ENCODE data around the gene ATP11C. TPM values are rescaled to one million over a fixed set of nuclear protein-coding genes. Genes with fewer than 3 reads are reported as not detected.
"Not testable (repeated sequence)": the region's sequence is repeated elsewhere in the genome, so short reads cannot be mapped to it uniquely, and the experiment has no call there.

The ATP11C gene
- total and polyA plus RNA-seq, 9 donors, result 11.6 to 20.7 (median 15.4) TPM

DNA sequence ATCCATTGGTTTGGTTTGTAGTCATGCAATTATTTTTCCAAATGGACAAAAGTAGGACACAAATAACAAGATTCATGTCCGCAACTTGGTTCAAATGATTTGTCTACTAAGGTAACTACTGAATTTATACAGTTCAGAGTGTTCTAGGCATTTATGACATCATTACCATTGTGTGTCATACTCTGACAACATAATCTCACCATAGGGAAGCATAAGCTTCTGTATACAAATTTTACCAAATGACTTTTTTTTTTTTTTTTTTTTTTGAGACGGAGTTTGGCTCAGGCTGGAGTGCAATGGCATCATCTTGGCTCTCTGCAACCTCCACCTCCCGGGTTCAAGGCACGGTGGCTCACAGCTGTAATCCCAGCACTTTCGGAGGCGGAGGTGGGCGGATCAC lies 32.6 kb upstream of the ATP11C start, which contains the start of gene CXorf66:
TSS of gene CXorf66 (minus strand) at position 101 of the 400 bp plus-strand sequence. CDS start at position 76, 25 bp downstream.
- WGBS (ENCODE audit: insufficient coverage), result 87% methylated on average over 4 of the region's 7 CpGs
- no peak within 1 kb of the TSS for H3K4me3 ChIP-seq (ENCODE audit: low read length)
- H3K4me1 ChIP-seq (ENCODE audit: control insufficient read depth, insufficient read depth, low read length), result no peaks in the 10 kb centered on the region
- H3K9me3 ChIP-seq (replicated peaks; ENCODE audit: control insufficient read depth, low read depth, low read length), result no peaks in the 10 kb centered on the region
- H3K36me3 ChIP-seq (ENCODE audit: control insufficient read depth, insufficient read depth, low read length), result no peaks in the 10 kb centered on the region
- H3K27ac ChIP-seq (ENCODE audit: low read length), result no peak within 1 kb of the TSS
- no peak for DNase-seq
- no peaks in the 10 kb centered on the region for H3K27me3 ChIP-seq (ENCODE audit: control insufficient read depth, insufficient read depth, low read length)

DNA sequence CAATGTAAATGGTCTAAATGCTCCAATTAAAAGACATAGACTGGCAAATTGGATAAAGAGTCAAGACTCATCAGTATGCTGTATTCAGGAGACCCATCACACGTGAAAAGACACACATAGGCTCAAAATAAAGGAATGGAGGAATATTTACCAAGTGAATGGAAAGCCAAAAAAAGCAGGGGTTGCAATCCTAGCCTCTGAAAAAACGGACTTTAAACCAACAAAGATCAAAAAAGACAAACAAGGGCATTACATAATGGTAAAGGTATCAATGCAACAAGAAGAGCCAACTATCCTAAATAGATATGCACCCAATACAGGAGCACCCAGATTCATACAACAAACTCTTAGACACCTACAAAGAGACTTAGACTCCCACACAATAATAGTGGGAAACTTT lies 28.2 kb upstream of the ATP11C start:
- not testable (repeated sequence) for H3K4me1 ChIP-seq (ENCODE audit: control insufficient read depth, insufficient read depth, low read length); H3K9me3 ChIP-seq (replicated peaks; ENCODE audit: control insufficient read depth, low read depth, low read length); DNase-seq; H3K4me3 ChIP-seq (ENCODE audit: low read length); H3K27me3 ChIP-seq (ENCODE audit: control insufficient read depth, insufficient read depth, low read length); H3K27ac ChIP-seq (ENCODE audit: low read length); H3K36me3 ChIP-seq (ENCODE audit: control insufficient read depth, insufficient read depth, low read length)
- no CpG with 5 or more reads among the region's 2 CpGs for WGBS (ENCODE audit: insufficient coverage)

DNA sequence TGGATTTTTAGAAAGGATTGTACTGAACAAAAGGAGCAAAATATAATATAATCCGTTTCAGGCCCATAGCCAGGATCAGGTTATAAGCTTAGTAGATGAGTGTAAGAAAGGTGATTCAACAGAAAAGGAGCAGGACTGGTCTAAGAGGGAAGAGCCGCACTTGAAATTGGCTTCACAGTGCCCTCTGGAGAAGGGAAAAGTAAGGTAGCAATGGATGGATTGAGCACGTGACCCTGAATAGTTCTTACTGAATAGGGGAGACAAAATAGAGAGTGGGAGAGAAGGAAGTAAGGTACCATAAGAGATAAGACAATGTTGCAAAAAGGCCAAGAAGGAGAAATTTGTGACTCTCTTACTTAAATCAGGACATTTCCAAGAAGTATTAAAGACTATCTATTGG lies 16.9 kb upstream of the ATP11C start:
- H3K27me3 ChIP-seq (ENCODE audit: control insufficient read depth, insufficient read depth, low read length), result peaks cover 3% of the 10 kb centered on the region
- no peak overlapping the region for H3K27ac ChIP-seq (ENCODE audit: low read length)
- H3K4me1 ChIP-seq (ENCODE audit: control insufficient read depth, insufficient read depth, low read length), result no peaks in the 10 kb centered on the region
- H3K9me3 ChIP-seq (replicated peaks; ENCODE audit: control insufficient read depth, low read depth, low read length), result no peaks in the 10 kb centered on the region
- WGBS (ENCODE audit: insufficient coverage), result 66% methylated on average over 2 of the region's 3 CpGs
- no peak for DNase-seq
- no peak overlapping the region for H3K4me3 ChIP-seq (ENCODE audit: low read length)
- no peaks in the 10 kb centered on the region for H3K36me3 ChIP-seq (ENCODE audit: control insufficient read depth, insufficient read depth, low read length)

DNA sequence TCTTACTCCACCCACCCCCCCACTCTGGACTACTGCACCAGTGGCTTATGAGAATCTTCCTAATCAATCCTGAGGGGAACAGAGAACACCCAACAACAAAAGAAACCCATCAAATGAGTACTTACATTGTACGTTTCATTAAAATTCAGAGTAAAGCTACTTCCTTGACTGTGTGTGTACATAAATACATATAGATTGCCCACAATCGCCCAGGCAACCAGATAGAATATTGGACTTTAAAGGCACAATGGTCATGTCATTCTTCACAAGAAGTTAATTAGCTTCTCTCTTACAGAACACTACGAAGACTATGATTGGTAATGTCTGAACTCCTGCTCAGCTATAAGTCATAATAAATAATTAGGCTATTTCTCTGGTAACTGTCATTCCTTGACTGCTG lies 12.2 kb upstream of the ATP11C start:
- Histone ChIP-seq H3K36me3 (ENCODE audit: control insufficient read depth, insufficient read depth, low read length) (no peaks in the 10 kb centered on the region), H3K27ac (ENCODE audit: low read length) (no peak overlapping the region), H3K9me3 (replicated peaks; ENCODE audit: control insufficient read depth, low read depth, low read length) (no peaks in the 10 kb centered on the region), H3K27me3 (ENCODE audit: control insufficient read depth, insufficient read depth, low read length) (peaks cover 3% of the 10 kb centered on the region), H3K4me3 (ENCODE audit: low read length) (no peak overlapping the region), H3K4me1 (ENCODE audit: control insufficient read depth, insufficient read depth, low read length) (no peaks in the 10 kb centered on the region)
- WGBS (ENCODE audit: insufficient coverage), result no CpG with 5 or more reads among the region's 3 CpGs
- DNase-seq, result no peak

DNA sequence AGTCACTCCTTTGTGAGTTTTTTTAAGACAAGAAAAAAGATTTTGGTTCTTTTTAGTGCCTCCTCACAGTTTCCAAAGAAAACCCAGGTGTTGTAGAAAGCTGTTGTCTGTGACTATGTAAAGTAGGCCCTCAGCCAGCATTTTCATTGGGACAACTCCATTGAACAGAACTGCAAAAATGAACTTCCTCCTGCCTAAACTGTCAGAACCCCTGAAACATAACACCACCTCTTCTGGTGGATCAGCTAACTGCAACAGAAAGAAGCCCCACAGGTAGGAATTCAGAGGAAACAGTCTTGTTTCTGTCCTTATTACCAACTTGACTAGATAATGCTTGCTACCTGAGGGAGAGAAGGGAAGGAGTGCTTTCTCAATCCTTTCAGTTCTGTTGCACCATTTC lies 3.4 kb upstream of the ATP11C start:
- H3K27ac ChIP-seq (ENCODE audit: low read length), result no peak overlapping the region
- H3K4me1 ChIP-seq (ENCODE audit: control insufficient read depth, insufficient read depth, low read length), result peaks cover 6% of the 10 kb centered on the region
- no peak overlapping the region for H3K4me3 ChIP-seq (ENCODE audit: low read length)
- H3K36me3 ChIP-seq (ENCODE audit: control insufficient read depth, insufficient read depth, low read length), result no peaks in the 10 kb centered on the region
- DNase-seq, result no peak
- H3K27me3 ChIP-seq (ENCODE audit: control insufficient read depth, insufficient read depth, low read length), result peaks cover 20% of the 10 kb centered on the region
- no peaks in the 10 kb centered on the region for H3K9me3 ChIP-seq (replicated peaks; ENCODE audit: control insufficient read depth, low read depth, low read length)

DNA sequence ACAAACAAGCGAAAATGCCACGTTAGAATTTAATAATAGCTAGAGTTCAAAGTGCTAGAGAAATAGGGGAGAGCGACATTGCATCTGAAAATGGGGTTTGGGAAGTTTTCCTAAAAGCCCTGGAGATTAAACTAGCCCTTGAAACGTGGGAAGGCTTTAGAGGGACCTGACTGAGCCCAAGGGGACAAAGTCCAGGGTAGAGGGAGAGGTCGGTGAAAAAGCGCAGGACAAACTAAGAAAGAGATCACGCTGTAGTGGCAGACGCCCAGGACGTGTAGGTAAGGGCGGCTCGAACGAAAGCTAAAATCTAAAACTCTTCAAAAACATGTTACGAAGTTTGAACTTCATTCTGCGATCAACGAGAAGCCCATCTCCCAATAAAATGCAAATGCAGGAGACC lies 1.1 kb upstream of the ATP11C start:
- H3K27ac ChIP-seq (ENCODE audit: low read length), result peak overlapping the region; percentile 98
- no peaks in the 10 kb centered on the region for H3K9me3 ChIP-seq (replicated peaks; ENCODE audit: control insufficient read depth, low read depth, low read length)
- no peak for DNase-seq
- H3K4me1 ChIP-seq (ENCODE audit: control insufficient read depth, insufficient read depth, low read length), result peaks cover 6% of the 10 kb centered on the region
- H3K4me3 ChIP-seq (ENCODE audit: low read length), result peak overlapping the region; percentile 69
- no peaks in the 10 kb centered on the region for H3K36me3 ChIP-seq (ENCODE audit: control insufficient read depth, insufficient read depth, low read length)
- H3K27me3 ChIP-seq (ENCODE audit: control insufficient read depth, insufficient read depth, low read length), result peaks cover 24% of the 10 kb centered on the region
- WGBS (ENCODE audit: insufficient coverage), result 31% methylated on average over 6 of the region's 15 CpGs

DNA sequence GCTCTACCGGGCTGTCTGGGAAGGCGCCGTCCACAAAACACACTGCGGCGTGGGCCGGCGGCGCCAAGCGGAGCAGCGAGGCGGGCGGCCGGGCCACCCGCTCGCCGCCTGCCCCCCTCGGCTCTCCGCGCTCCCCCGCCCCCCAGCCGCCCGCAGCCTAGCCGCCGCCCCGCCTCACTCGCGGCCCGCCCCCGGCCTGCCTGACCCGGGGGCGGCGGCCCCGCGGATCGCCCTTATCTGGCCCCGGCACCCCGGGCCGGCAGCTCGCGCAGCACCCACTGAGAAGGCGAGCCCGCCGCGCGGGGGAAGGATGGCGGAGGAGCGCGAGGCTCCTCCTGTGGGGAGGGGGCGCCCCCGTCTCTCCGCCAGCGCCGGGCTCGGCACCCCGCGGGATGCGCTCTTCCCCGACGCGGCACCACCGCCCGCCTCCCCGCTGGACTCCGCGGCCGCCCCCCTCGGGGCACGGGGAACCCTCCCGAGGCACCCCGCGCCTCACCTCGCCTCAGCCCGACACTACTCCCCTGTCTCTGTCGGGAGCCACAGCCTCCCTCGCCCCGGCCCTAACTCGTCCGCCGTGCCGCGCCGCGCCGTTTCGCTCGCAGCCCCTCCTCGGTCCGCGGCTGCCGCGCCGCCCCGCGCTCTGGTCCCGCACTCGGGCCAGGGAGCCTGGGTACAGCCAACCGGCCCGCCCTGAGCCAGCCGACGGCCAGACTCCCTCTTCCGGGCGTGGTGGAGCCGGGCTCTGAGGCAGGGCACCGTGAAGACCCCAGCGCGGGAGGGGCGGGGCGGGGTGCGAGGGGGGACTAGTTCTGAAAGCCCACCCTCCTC lies 566 bp downstream of the ATP11C start:
- Histone ChIP-seq H3K9me3 (replicated peaks; ENCODE audit: control insufficient read depth, low read depth, low read length) (no peaks in the 10 kb centered on the region), H3K27ac (ENCODE audit: low read length) (peak overlapping the region; percentile 98), H3K4me1 (ENCODE audit: control insufficient read depth, insufficient read depth, low read length) (peaks cover 6% of the 10 kb centered on the region), H3K4me3 (ENCODE audit: low read length) (peak overlapping the region; percentile 69), H3K27me3 (ENCODE audit: control insufficient read depth, insufficient read depth, low read length) (peaks cover 24% of the 10 kb centered on the region), H3K36me3 (ENCODE audit: control insufficient read depth, insufficient read depth, low read length) (no peaks in the 10 kb centered on the region)
- WGBS (ENCODE audit: insufficient coverage), result 28% methylated on average over 101 of the region's 109 CpGs
- DNase-seq, result peak; percentile 58

DNA sequence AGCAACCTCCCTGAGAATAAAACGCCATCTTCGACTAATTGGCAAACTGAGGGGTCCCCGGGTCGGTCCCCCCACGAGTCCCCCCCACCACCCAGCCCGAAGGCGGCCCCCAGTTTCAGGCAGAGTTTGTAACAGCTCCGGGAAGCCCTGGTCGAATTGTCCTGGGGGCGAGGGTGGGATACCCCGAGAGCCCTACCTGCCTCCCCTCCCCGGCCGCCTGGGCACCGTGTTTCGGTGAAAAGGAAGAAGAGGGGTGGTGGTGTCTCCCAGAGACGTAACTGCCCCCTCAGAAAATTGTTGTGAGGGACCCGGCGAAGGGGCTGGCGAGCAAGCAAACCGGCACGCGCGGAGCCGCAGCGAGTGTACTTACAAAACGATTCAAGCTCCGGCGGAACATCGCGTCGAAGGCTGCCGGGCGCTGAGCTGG lies 1.2 kb downstream of the ATP11C start:
- peak; percentile 3 for DNase-seq
- Histone ChIP-seq H3K36me3 (ENCODE audit: control insufficient read depth, insufficient read depth, low read length) (no peaks in the 10 kb centered on the region), H3K9me3 (replicated peaks; ENCODE audit: control insufficient read depth, low read depth, low read length) (no peaks in the 10 kb centered on the region), H3K27ac (ENCODE audit: low read length) (peak overlapping the region; percentile 53), H3K27me3 (ENCODE audit: control insufficient read depth, insufficient read depth, low read length) (peaks cover 23% of the 10 kb centered on the region), H3K4me1 (ENCODE audit: control insufficient read depth, insufficient read depth, low read length) (peaks cover 6% of the 10 kb centered on the region), H3K4me3 (ENCODE audit: low read length) (peak overlapping the region; percentile 64)
- 49% methylated on average over 20 of the region's 33 CpGs for WGBS (ENCODE audit: insufficient coverage)

DNA sequence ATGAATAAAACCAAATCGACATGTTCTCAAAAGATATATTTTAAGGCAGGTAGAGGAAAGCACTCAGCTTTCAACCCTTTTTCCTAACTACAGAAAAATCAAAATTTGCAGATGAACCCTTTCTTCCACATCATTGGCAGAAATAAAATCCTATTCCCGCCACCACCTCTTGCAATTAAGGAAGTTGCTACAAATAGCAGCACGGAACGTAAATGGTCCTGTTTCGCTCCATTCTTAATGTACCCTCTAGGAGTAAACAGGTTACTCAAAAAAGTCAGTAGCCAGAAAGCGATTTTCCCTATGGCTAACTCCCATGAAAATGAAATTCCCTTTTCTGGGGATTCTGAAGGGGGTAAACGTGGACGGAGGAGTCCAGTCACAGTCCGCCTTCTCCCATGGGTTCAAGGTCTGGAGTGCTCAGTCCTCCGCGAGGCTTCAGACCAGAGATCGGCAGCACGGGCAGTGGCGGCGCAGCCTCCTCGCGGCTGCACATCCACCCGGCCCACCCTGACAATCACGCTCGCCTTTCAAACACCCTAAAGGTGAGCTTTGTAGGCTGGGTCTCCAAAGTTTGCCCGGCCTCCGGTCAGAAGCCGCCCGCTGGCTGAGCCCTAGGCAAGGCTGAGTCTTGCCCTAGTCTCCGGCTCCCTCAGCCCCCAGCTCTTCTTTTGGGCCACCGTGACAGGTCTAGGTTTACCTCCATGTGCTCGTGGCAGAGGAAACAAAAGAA lies 1.8 kb downstream of the ATP11C start:
- H3K27ac ChIP-seq (ENCODE audit: low read length), result no peak overlapping the region
- H3K9me3 ChIP-seq (replicated peaks; ENCODE audit: control insufficient read depth, low read depth, low read length), result no peaks in the 10 kb centered on the region
- peaks cover 21% of the 10 kb centered on the region for H3K27me3 ChIP-seq (ENCODE audit: control insufficient read depth, insufficient read depth, low read length)
- H3K4me1 ChIP-seq (ENCODE audit: control insufficient read depth, insufficient read depth, low read length), result peaks cover 6% of the 10 kb centered on the region
- peak; percentile 14 for DNase-seq
- 33% methylated on average over 13 of the region's 27 CpGs for WGBS (ENCODE audit: insufficient coverage)
- H3K4me3 ChIP-seq (ENCODE audit: low read length), result peak overlapping the region; percentile 64
- no peaks in the 10 kb centered on the region for H3K36me3 ChIP-seq (ENCODE audit: control insufficient read depth, insufficient read depth, low read length)

DNA sequence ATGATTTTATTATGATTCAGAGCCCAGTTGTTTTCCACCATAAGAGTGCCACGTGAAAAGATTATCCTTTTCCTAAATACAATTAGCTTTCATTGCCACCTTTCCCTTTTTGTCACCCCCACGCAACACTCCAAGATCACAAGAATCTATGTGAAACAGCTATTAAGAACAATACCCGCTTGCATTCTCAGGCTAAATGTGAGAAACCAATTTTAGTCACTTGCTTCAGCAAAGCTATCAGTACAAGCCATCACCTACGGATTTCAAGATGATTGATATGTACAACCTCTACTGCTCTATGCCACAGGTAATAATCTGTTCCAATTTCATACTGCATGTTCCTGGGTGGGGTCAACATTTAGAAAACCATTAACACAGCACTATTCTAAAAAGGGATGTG lies 2.5 kb downstream of the ATP11C start:
- peaks cover 21% of the 10 kb centered on the region for H3K27me3 ChIP-seq (ENCODE audit: control insufficient read depth, insufficient read depth, low read length)
- no peak overlapping the region for H3K4me3 ChIP-seq (ENCODE audit: low read length)
- 41% methylated on average over 3 of the region's 4 CpGs for WGBS (ENCODE audit: insufficient coverage)
- no peaks in the 10 kb centered on the region for H3K9me3 ChIP-seq (replicated peaks; ENCODE audit: control insufficient read depth, low read depth, low read length)
- peaks cover 6% of the 10 kb centered on the region for H3K4me1 ChIP-seq (ENCODE audit: control insufficient read depth, insufficient read depth, low read length)
- no peaks in the 10 kb centered on the region for H3K36me3 ChIP-seq (ENCODE audit: control insufficient read depth, insufficient read depth, low read length)
- no peak overlapping the region for H3K27ac ChIP-seq (ENCODE audit: low read length)
- DNase-seq, result no peak

Data from muscle of leg (tissue), 11 donors.